Ishikawa (cell line): ENCODE measurements around the gene RHOJ.

Experiments
- CEBPB ChIP-seq: IDR thresholded peaks from 2 replicates; pipeline ENCODE4 v1.6.1; 2012
- ZBTB7A ChIP-seq: IDR thresholded peaks from 2 replicates; pipeline ENCODE4 v1.6.1; 2012; ENCODE audit warnings: low read depth
- TF ChIP-seq, protein P1 (sequence below): IDR thresholded peaks from 2 replicates; pipeline ENCODE4 v1.6.1; 2012

DNA sequence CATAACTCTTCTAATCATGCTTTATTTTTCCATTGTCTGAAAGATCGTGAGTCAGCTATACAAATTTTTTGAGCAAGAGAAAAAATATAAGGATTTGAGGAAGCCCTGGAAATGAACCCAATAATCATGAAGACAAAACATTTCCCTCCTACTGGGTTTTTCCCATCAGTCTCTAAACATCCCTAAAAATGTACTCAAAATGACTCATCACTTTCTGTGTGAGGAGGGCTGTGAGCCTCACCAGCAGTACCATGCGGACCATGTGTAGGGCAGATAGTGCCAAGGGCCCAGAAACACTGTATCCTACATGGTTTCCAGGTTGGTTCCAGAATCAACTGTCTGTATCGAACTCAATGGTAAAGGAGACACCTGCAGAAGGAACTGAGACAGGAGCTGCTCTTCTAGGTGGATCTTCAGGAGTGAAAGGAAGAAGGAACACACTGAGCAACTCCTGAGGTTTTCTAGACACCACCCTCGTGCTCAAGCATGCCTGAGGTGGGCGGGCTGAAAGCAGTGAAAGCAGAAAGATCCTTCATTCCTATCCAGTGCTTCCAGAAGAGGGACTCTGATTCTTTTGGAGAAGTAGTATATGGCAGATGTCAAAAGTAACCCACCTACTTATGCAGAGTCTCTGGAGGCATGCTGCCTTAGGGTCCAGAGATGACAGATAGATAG lies 48.6 kb upstream of the RHOJ start:
- TF ChIP-seq, protein P1, sequence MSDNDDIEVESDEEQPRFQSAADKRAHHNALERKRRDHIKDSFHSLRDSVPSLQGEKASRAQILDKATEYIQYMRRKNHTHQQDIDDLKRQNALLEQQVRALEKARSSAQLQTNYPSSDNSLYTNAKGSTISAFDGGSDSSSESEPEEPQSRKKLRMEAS: no peak
- TF ChIP-seq ZBTB7A: no peak
- no peak for TF ChIP-seq CEBPB
